Measurements from ENCODE around the gene AGTRAP. TPM values are rescaled to one million over a fixed set of nuclear protein-coding genes. Genes with fewer than 3 reads are reported as not detected.

The AGTRAP gene
- total RNA-seq, 1 experiment from 2014 or later, result 29.1 TPM

DNA sequence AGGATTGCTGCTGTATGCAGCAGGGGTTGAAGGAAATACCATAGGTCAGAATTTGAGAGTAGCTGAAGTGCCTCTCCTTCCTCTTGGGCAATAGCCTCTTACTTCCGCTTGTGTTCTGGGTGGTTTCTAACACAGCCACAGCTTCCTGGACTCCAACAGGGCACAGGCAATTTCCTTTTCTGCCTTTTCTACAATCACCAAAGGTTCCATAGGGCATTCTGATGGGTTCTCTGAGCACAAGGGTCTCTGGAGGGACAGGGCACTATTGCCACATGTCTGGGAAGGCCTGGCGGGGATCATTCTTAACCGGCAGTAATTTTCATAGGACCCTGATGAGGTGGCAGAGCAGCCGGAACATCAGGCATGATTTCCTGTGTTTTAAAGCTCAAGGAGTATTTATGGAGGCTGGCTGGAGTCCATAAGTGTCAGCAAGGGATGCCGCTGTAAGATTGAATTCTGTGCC, 5.5 kb upstream of the AGTRAP start:
- DNase-seq (ENCODE audit: extremely low read depth, low read depth), result no peak

DNA sequence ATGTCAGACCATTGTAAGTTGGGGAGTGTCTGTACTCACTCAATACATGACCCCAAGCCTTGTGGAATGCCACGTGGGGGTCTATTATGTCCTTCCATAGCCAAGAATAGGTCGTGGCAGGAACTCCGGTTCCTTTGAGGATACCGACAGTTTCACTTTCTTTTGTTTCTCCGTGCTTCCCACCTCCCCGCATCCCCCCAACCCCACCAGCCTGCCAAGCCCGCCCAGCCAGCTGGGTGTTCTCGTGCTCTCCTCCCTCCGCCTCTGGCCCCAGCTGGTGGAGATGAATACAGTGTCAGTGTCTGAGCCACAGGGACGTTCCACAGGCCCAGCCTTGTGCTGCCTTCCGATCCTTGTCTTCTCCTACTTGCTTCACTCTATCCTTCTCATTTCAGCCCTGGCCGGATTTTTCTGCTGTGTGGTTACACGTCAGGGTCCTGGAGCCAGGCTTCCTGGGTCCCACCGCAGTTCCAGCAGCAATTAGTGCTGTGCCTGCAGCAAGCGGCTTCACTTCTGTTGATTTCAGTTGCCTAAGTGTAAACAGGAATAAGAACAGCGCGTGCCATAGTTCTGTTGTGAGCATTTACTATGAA, 4.1 kb upstream of the AGTRAP start:
- no peak for DNase-seq (ENCODE audit: extremely low read depth, low read depth)

DNA sequence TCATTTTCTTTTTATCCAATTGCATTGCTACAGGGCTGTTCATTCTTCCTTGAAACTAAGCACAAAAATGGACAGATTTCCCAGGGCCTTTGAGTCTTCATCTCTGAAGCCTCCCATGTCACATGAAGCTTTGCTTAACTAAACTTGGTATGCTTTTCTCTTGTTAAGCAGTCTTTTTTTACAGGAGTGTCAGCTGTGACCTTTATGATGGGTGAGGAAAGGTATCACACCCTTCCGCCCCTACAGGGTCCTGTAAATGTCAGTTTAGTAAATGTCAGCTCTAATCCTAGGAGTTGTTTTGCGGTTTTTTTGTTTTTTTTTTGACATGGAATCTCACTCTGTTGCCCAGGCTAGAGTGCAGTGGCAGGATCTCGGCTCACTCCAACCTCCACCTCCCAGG, 2.6 kb upstream of the AGTRAP start:
- DNase-seq (ENCODE audit: extremely low read depth, low read depth), result no peak

DNA sequence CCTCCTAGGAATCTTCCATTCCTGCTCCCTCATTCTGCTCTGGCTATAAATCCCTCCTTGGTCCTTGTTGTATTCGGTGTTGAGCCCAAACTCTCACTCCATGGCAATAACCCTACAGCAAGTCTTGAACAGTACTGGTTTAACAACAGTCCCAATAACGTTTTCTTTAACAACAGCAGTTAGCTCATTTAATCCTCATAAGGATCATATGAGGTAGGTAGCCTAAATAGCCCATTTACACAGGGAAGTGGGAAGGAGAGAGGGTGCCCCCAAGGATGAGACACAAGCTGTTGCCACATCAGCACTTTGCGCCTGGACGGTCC, 444 bp upstream of the AGTRAP start:
- DNase-seq (ENCODE audit: extremely low read depth, low read depth), result no peak

DNA sequence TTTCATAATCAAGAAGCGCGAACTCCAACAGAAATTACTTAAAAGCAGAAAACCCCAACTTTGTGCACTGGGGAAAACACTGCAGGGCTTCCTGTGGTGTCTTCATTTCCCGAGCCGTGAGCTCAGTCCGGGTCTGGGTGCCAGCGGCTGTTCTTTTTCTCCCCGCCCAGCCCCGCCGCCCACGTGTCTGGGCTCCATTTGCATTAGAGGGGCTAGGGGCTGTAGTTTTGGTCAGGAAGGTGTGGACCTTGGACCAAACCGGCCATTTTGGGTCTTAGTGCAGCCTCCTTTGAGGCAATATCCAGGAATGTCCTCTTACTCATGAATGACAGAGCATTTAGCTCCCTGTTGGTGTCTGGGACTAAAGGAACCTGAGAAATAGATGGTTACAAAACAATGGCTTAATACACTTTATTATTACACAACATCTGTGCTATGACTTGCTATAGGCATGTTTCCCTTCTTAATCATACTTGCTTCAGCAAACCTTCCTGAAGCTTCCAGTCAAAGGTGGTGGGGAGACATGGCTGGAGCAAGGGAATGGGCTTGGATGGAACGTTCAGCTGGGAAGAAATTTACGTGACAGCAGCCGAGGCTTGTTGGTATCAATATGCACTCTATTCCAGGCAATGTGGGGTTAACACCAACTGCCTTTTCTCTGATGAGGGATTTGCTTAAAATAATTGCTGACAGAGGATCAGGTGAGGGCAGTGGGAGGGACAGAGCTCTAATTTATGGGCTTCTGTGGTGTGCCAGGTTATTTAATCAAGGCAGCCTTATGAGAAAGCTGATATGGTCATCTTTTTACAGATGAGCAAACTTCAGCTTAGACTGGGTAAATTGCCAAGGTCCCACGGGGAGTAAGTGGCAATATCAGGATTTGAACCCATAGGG, 1.1 kb downstream of the AGTRAP start:
- no peak for DNase-seq (ENCODE audit: extremely low read depth, low read depth)

DNA sequence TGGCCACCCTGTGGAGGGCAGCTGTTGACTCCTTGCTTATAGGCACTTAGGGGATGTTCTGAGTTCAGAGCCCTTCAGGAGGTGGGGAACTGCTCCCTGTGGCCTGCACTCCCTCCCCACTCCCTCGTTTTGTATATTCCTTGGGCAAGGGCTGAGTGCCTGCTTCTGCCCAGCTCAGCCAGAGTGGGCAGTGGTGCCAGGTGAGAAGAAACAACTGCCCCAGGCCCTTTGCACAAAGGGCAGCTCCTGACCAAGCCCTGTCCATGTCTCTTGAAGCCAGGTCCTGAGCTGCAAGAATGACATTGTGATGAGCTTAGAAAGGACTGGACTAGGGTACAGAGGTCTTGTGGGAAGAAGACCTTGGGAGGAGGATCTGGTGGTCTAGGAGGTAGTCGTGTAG, 2.2 kb downstream of the AGTRAP start:
- no peak for DNase-seq (ENCODE audit: extremely low read depth, low read depth)

DNA sequence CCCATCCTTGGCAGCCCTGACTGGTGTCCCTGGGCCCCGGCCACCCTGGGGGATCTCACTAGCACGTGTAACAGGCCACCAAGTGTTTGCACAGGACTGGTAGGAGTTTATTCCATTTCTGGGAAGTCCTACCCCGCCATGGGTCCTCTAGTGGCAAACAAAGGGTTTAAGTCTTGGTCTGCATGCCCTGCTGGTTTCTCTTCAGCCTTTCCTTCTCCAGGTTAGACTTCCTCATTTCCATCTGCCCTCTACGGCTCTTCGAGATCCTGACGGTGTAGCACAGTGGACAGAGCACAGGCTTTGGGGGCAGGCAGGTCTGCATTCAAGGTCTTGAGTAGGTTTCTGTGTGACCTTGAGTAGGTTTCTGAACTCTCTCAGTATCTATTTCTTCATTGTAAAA, 2.8 kb downstream of the AGTRAP start:
- DNase-seq (ENCODE audit: extremely low read depth, low read depth), result no peak

DNA sequence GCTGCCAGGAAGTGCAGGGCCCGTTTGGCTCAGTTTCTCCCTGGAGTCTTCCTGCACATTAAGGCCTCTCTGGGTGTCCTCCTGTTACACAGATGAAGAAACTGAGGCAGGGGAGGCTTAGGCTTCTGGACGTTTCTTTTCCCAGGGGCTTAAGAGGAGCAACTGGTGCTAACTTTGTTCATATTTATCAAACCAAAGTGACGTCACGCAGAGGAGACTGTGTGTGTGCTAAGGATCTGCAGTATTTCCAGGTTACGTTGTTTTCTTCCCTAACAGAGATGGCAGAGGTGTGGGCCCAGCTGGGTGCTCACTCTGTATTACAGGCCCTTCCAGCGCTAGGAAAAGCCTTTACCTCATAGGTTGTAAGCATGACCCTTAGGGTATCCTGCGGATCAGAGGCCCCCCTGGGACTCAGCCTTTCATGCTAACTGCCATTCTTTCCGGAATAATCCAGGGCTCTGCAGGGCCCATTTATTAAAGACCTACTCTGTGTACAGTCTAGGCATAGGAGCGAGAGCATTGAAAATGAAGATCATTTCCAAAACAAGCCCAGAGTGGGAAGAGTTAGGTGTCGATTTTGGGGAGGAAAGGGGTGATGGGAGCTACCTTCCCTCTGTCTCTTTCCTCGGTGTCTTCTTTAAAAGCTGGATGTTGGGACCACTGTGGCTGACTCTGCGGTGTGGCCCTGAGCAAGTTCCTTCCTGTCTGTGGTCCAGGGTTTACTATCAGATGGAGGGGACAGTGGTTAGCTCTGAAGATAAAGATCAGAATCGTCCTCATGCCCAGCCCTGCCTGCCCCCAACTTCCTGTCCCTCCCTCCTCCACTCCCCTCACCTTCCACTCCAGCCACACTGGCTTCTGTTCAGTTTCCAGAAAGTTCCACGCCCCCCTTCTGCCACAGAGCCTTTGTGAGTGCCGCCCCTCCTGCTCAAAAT, 4.6 kb downstream of the AGTRAP start:
- DNase-seq (ENCODE audit: extremely low read depth, low read depth), result no peak

DNA sequence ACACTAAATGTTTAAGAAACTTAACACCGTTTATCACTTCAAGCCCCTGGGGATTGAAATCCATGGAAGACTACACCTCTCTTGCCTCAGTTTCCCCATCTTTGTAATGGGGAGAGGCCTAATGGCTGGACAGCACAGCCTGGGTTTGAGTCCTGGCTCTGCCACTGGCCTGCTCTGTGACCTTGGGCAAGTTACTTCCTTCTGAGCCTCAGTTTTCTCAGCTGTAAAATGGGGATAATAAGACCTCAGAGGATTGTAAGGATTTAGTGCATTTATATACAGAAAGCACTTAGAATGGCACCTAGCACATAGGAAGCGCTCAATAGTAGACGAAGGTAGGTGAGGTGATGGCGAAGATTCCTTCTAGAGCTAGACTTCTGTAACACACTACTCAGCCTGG, 5.5 kb downstream of the AGTRAP start:
- DNase-seq (ENCODE audit: extremely low read depth, low read depth), result no peak

DNA sequence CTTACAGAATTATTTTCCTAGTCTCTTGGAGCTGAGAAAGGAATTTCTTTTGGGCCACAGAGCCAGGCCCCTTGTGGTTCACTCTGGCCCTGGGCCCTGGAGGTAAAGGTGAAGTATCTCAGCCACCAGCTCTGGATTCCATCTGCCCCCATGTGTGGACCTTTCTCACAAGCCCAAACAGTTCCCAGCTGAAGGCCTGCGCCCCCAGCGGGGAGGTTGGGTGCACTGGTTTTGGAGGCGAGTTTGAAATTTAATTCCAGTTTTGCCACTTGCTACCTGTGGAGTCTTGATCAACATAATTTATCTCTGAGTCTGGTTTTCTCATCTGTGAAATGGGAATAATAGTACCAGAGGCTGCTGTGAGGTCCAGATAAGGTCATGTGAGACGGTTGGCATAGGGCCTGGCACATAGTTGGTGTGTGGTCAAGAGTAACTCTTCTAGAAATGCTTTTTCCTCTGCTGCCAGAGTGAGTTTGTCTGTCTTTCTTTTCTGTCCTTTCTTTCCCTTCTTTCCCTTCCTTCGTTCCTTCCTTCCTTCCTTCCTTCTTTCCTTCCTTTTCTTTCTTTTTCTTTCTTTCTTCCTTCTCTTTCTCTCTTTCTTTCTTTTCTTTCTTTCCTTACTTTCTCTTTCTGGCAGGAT, 6.1 kb downstream of the AGTRAP start:
- no peak for DNase-seq (ENCODE audit: extremely low read depth, low read depth)

DNA sequence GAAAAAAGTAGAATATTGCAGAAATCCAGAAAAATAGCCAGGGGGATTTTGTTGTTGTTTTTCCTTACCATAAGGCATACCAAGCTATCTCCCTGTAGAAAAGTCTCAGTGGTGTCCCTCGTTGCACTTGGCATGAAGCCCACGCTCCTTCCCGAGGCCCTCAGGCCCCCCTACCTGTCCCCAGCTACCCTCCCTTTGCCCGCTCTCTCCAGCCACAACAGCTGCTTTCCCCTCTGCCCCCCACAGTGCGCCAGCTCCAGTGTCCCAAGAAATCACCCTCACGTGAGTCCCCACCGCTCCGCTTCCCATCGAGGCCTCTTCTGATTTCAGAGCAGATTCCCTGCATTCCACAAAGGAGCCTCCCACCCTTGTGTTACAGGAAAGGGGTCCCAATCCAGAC, 8.4 kb downstream of the AGTRAP start:
- DNase-seq (ENCODE audit: extremely low read depth, low read depth), result no peak

DNA sequence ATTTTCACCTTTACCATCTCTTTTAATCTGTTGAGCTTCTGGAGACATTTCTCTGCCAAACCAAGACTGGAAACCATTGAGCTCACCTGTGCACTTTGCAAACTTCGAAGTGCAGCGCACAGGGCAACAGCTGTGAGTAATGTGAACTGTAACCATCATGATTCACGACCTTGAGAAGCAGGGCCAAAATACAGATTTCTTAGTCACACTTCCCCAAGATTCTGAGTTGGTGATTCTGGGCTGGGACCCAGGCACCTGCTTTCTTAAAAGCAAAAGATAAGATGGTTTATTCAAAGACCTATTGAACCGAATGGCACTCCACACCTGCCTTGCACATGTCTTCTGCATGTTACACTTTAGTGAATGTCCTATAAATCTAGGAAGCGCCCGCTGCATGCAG, 10.2 kb downstream of the AGTRAP start:
- DNase-seq (ENCODE audit: extremely low read depth, low read depth), result no peak

DNA sequence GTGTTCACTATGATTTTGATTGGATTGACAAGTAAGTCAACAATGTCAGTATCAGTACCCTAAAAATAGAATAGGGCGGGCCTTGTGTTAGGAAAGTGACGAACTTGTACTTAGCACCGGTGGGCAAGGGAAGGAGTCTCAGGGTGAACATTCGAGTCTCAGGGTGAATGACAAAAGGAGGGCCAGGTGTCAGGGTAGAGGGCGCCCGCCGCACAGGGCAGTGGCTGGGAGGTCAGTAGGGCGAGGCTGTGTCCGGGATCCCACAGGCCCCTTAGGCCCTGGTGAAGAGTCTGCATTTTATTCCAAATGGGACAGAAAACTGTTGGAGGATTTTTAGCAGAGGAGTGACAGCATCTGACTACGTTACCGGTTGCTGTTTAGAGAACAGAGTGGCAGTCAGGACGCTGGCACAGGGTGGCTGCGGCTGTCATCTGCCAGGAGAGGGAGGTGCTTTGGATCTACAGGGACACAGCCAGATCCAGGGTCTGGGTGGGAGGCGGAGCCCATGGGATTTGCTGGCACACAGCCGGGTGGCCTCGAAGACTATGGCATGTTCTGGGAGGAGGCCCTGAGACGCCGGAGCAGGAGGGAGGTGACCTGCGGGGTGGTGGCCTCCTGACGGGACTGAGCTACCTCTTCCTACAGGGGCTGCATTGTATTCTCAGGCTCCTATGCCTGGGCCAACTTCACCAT, 11.0 kb downstream of the AGTRAP start:
- no peak for DNase-seq (ENCODE audit: extremely low read depth, low read depth)

DNA sequence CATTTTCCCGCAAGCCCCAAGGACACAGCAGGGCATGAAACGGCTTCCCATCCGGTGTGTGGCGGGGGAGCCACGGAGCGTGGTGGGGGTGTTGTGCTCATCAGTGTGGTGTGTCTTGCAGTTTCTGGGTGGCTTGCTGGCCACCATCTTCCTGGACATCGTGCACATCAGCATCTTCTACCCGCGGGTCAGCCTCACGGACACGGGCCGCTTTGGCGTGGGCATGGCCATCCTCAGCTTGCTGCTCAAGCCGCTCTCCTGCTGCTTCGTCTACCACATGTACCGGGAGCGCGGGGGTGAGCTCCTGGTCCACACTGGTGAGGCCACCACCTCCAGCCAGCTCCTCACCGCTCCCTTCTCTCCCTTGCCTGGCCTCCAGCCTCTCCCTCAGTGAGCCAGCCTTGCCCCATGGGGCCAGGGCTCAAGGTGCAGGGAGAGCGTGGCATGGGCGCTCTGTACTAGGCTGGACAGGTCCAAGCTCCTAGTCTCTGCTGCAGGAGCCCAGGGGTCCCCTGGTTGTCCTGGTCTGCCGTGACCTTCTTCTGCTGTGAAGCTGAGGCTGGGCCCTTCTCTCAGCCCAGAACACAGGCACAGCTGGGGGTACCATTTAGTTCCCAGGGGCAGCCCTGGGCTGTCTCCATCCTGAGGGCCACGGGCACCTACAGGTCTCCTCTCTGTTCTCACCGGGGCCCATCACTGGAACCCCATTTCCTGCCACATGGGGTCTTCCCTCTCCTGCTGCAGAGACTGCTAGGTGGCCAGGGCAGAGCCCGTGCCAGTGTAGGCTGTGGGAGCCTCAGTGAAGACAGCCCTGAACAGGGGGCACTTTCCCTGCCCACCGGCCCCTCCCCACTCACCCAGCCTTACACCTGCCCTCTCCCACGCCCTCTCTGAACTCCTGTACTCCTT, 12.6 kb downstream of the AGTRAP start:
- no peak for DNase-seq (ENCODE audit: extremely low read depth, low read depth)

DNA sequence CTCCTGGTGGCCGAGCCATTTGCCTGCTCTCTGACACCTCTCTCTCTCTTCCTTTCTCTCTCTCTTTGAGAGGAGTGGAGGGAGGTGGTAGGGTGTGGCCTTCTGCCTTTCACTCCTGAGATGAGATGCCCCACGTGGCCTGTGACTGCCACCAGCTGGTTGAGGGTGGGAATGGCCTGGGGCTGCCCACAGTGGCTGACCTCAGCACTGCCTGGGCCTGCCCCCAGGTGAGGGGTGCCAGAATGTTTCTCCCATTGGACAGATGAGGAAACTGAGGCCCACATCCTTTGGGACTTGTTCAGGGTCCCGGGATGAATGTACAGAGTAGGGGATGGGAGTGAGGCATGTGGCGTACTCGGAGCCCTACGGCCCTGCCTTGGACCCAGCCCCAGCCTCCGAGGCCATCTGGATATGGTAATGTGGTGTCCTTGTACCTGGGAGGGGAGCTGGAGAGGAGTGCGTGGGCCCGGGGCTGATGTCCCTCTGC, 13.3 kb downstream of the AGTRAP start:
- no peak for DNase-seq (ENCODE audit: extremely low read depth, low read depth)

DNA sequence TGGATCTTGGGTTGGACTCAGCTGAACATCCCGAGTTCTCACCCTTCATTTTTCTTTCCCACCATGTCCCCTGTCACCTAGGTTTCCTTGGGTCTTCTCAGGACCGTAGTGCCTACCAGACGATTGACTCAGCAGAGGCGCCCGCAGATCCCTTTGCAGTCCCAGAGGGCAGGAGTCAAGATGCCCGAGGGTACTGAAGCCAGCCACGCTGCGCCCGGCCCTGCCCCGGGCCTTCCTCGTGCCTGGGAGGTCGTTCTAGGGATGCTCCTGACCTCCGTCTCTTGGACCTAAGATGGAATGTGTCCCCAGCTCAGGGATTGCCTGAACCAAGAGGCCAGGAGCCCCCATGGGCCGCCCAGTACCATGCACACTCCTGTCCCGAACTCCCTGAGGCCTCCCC, 14.1 kb downstream of the AGTRAP start:
- no peak for DNase-seq (ENCODE audit: extremely low read depth, low read depth)

DNA sequence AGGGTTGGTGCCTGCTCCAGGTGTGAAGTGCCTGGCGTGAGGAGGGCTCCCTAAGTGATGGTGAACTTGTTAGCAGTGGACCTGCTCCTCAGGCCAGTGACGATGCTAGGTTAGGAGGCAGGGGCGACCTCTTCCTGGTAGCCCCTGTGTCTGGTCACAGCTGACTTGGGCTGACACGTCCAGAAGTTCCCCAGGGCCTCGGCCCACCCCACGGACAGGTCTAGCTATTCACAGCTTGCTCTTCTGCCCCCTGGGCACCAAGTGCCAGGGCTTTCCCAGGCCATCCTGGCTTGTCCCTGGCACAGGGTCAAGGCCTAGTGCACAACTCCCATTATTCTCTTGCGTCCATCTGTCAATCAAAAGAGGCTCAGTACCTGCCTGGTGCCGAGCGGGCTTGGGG, 15.2 kb downstream of the AGTRAP start:
- no peak for DNase-seq (ENCODE audit: extremely low read depth, low read depth)

DNA sequence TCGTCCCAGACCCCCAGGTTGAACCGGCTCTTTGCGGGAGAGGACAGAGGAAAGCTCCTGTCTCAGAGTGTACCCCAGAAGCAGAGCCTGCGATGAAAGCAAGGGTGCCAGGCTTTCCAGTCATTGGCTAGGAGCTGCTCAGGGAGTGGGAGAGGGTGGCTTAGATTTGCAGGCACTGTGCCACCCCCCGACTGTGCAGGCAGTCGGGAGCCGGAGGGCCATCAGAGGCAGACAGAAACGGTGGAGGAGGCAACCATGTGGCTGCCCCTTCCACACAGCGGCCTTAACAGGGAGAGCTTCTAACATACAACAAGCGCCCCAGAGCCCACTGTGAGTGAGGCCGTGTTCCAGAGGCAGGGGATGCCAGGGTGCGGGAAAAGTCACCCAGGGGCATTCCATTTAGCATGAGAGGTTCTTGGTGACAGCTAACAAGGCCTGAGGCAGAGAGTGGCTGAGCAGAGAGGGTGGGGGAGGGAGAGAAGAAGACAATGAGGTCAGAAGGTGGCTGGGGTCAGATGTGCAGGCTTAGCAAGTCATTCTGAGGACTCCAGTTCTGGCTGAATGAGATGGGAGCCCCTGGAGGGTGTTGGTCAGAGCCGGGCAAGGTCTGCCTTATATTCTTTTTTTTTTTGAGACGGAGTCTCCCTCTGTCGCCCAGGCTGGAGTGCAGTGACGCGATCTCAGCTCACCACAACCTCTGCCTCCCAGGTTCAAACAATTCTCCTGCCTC, 16.6 kb downstream of the AGTRAP start:
- DNase-seq (ENCODE audit: extremely low read depth, low read depth), result no peak
